ENCODE results near the gene HLA-E.
A peak's percentile ranks its signal among the peaks of the same experiment; 100 is the strongest.

Gene HLA-E

DNA sequence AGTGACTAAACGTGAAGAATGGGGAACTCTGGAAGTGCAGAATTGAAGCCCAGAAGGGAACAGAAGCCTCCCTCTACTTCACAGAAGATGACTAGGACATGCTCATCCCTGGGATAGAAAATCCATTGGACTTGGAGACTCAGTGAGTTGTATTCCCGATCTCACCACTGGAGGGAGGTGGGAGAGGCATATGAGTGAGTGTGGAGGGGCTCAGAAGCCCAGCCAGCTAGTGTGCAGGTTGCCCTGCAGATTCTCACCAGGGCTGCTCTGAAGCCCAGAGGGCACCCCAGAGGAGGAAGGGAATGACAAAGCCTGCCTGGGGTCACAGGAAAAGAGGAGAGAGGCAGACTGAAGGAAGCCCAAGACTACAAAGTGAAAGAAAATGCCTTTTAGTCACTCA is 42.1 kb upstream of the HLA-E start:
- no peak overlapping the region for H3K4me3 Mint-ChIP-seq
- no peaks in the 10 kb centered on the region for H3K36me3 Mint-ChIP-seq (ENCODE audit: low read depth)
- TF ChIP-seq, protein P1, sequence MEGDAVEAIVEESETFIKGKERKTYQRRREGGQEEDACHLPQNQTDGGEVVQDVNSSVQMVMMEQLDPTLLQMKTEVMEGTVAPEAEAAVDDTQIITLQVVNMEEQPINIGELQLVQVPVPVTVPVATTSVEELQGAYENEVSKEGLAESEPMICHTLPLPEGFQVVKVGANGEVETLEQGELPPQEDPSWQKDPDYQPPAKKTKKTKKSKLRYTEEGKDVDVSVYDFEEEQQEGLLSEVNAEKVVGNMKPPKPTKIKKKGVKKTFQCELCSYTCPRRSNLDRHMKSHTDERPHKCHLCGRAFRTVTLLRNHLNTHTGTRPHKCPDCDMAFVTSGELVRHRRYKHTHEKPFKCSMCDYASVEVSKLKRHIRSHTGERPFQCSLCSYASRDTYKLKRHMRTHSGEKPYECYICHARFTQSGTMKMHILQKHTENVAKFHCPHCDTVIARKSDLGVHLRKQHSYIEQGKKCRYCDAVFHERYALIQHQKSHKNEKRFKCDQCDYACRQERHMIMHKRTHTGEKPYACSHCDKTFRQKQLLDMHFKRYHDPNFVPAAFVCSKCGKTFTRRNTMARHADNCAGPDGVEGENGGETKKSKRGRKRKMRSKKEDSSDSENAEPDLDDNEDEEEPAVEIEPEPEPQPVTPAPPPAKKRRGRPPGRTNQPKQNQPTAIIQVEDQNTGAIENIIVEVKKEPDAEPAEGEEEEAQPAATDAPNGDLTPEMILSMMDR (IDR thresholded peaks at IDR 0.05): peak; percentile 38
- peak; percentile 35 for DNase-seq
- H3K4me1 Mint-ChIP-seq: peaks cover 10% of the 10 kb centered on the region
- no peak overlapping the region for H3K27ac Mint-ChIP-seq
- no peaks in the 10 kb centered on the region for H3K9me3 Mint-ChIP-seq
- H3K27me3 Mint-ChIP-seq (ENCODE audit: low read depth, poor library complexity): peaks cover 73% of the 10 kb centered on the region

DNA sequence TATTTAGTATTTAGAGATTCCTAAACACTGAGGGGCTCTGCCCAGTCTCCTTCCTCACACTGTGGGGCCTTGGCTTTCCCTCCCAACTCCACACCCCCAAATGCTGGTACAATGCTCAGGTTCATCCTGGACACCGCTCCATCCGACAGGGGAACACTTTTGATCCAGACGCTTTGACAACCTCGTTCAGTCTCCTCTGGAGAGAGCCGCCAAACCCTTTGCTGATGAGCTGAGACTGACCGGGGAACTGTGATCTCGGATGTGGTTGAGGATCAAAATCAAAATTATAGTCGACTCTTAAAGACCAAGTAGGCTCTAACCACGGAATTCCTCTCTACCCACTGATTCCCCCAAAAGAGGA is 38.8 kb upstream of the HLA-E start:
- H3K27ac Mint-ChIP-seq: peak overlapping the region; percentile 32
- H3K9me3 Mint-ChIP-seq: no peaks in the 10 kb centered on the region
- no peak for DNase-seq
- no peaks in the 10 kb centered on the region for H3K36me3 Mint-ChIP-seq (ENCODE audit: low read depth)
- no peak overlapping the region for H3K4me3 Mint-ChIP-seq
- TF ChIP-seq, protein P1 (IDR thresholded peaks at IDR 0.05): no peak
- peaks cover 71% of the 10 kb centered on the region for H3K27me3 Mint-ChIP-seq (ENCODE audit: low read depth, poor library complexity)
- no peaks in the 10 kb centered on the region for H3K4me1 Mint-ChIP-seq

DNA sequence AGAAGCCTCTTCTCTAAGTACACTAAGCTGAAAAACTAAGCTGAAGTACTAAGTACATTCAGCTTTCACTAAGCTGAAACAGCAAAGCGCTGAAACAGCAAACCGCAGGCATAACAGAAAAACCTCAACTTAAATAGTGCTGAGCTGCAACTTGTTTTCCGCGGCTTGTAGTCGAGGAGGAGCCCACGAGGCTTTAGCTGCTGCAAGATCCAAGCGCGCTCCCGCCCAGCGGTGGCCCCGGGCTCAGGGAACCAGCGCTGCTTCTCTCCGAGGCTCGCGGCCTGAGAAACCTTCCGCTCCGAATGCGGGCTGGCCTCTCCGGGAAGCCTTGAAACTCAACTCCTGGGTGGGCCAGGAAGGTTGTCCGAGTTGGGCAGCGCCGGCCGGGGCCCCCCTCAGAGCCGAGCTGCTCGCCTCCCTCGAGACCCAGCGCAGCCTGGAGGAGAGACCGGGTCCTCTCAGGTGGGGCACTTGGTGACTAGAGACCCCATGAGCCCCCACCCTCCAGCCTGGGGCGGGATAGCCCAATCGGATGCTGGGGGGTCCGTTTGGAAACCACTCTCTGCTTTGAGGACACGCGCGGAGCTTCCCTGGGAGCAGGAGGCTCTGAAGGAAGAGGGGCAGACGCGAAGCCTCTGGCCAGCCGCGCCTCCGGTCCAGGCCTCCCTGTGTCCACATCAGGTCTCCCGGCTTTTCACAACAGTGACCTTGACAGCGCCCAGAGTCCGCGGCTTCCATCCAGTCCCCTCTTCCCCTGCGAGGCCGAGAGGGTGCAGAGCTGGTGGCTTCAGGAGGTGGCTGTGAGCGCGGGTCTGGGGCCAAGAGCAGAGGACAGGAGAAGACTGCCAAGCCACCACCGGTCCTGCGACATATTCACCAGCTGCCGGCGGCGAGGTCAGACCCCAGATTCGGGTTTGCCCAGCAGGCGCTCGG is 38.1 kb upstream of the HLA-E start:
- Mint-ChIP-seq H3K27ac (no peak overlapping the region), H3K36me3 (ENCODE audit: low read depth) (no peaks in the 10 kb centered on the region), H3K4me1 (no peaks in the 10 kb centered on the region), H3K27me3 (ENCODE audit: low read depth, poor library complexity) (peaks cover 69% of the 10 kb centered on the region), H3K9me3 (no peaks in the 10 kb centered on the region), H3K4me3 (no peak overlapping the region)
- TF ChIP-seq, protein P1 (IDR thresholded peaks at IDR 0.05): no peak
- DNase-seq: peak; percentile 30

DNA sequence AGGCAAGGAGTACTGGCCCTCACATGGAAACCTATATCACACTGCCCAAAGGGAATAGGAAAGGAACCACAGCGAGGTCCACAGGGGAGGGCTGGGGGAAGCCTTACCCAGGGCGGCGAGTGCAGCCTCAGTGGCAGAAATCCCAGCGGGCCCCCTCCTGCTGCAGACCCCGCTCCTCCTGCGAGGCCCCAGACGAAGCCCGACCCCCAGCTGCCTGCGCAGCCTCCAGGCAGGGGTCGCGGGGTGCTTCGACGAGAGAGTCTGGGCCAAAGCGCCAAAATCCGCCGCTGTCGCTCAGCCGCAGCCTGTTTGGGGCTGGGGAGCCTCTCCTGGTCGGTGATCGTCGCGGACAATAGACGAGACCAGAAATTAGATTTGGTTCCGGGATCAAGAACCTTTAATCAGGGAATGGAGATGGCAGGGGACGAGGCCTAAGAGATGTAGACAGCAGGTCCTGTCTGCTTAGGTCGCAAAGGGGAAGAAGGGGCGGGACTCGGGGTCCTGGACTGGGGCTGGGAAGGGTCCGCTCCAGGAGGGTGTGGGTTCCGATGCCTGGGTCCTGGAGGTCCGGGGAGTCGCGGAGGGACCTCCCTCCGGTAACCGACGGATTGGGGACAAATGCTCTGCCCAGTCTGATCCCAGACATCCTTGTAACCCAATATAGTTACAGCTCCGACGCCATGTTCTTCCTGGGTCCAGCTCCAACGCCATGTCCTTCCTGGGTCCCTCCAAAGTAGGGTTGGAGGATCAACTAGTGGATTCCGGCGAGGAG is 36.4 kb upstream of the HLA-E start:
- TF ChIP-seq, protein P1 (IDR thresholded peaks at IDR 0.05): no peak
- Mint-ChIP-seq H3K9me3 (no peaks in the 10 kb centered on the region), H3K27me3 (ENCODE audit: low read depth, poor library complexity) (peaks cover 74% of the 10 kb centered on the region), H3K4me1 (no peaks in the 10 kb centered on the region), H3K27ac (no peak overlapping the region), H3K36me3 (ENCODE audit: low read depth) (no peaks in the 10 kb centered on the region), H3K4me3 (no peak overlapping the region)
- DNase-seq: no peak

DNA sequence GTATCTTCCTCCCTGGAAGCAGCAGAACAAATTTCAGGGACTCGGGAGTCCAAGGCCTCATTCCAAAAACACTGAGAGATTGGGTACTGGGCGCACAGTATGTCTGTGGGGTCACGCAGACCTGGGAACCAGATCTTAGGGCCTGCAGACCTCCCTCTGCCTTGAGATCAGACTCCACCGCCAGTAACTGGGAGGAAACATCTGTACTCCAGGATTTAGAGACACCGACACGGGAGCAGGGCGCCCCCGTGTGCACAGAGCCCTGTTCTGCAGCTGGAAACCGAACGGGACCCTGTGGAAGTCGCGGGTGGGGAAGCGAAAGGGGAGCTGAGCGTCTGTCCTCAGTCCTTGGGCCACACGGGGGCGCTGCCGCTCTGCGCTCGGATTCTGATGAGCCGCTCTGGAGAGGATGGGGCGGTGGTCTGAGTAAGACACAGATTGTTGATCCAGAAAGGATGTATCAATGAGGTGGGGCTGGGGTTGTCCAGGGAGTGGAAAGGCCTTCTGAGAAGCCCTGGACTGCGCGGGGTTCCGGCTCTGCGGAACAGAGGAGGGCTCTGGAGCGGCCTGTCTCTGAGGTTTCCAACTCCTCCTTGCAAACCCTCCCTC is 35.7 kb upstream of the HLA-E start:
- peak; percentile 98 for DNase-seq
- Mint-ChIP-seq H3K4me1 (no peaks in the 10 kb centered on the region), H3K27ac (no peak overlapping the region), H3K27me3 (ENCODE audit: low read depth, poor library complexity) (peaks cover 75% of the 10 kb centered on the region), H3K36me3 (ENCODE audit: low read depth) (no peaks in the 10 kb centered on the region), H3K9me3 (peaks cover under 1% of the 10 kb centered on the region), H3K4me3 (no peak overlapping the region)
- TF ChIP-seq, protein P1 (IDR thresholded peaks at IDR 0.05): peak; percentile 91
